Measurements from ENCODE around the gene CAPN12.

CAPN12 gene

DNA sequence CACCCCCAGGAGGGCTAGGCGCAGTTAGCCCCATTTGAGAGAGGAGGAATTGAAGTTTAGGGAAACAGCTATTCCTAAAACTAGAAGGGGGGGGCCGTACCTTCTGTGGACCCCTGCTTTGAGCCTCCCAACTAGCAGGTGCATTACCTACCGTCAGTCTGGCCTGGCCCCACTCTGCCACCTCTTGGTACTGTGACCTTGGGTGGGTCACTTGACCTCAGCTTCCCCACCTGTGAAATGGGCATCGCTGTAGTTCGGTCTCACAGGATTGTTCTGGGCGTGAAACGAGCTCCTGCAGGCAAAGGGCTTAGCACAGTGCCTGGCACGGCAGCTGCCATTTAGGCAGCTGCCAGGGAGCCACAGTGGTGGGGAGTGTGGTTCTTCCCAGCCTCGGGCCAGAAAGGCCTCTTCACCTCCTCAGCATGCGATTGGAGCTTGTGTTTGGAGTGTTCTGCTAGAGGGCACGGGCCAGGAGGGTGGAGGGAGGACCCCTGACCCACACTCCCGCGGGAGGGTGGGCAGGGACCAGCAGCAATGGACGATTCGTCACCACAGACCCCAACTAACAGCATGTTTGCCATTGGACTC lies 32.0 kb downstream of the CAPN12 start:
- TF ChIP-seq CREB1 (IDR thresholded peaks at IDR 0.05; ENCODE audit: low read depth) = no peak
- no peak for TF ChIP-seq NFIC (IDR thresholded peaks at IDR 0.05)
- no peak for TF ChIP-seq EGR1 (IDR thresholded peaks at IDR 0.05)
- TF ChIP-seq, protein P1, sequence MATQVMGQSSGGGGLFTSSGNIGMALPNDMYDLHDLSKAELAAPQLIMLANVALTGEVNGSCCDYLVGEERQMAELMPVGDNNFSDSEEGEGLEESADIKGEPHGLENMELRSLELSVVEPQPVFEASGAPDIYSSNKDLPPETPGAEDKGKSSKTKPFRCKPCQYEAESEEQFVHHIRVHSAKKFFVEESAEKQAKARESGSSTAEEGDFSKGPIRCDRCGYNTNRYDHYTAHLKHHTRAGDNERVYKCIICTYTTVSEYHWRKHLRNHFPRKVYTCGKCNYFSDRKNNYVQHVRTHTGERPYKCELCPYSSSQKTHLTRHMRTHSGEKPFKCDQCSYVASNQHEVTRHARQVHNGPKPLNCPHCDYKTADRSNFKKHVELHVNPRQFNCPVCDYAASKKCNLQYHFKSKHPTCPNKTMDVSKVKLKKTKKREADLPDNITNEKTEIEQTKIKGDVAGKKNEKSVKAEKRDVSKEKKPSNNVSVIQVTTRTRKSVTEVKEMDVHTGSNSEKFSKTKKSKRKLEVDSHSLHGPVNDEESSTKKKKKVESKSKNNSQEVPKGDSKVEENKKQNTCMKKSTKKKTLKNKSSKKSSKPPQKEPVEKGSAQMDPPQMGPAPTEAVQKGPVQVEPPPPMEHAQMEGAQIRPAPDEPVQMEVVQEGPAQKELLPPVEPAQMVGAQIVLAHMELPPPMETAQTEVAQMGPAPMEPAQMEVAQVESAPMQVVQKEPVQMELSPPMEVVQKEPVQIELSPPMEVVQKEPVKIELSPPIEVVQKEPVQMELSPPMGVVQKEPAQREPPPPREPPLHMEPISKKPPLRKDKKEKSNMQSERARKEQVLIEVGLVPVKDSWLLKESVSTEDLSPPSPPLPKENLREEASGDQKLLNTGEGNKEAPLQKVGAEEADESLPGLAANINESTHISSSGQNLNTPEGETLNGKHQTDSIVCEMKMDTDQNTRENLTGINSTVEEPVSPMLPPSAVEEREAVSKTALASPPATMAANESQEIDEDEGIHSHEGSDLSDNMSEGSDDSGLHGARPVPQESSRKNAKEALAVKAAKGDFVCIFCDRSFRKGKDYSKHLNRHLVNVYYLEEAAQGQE (IDR thresholded peaks at IDR 0.05; ENCODE audit: low read depth) = no peak
- no peak for TF ChIP-seq FOXM1 (IDR thresholded peaks at IDR 0.05; ENCODE audit: borderline replicate concordance, low read depth)
- TF ChIP-seq, protein P2, sequence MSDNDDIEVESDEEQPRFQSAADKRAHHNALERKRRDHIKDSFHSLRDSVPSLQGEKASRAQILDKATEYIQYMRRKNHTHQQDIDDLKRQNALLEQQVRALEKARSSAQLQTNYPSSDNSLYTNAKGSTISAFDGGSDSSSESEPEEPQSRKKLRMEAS (IDR thresholded peaks at IDR 0.05) = no peak
- TF ChIP-seq, protein P3, sequence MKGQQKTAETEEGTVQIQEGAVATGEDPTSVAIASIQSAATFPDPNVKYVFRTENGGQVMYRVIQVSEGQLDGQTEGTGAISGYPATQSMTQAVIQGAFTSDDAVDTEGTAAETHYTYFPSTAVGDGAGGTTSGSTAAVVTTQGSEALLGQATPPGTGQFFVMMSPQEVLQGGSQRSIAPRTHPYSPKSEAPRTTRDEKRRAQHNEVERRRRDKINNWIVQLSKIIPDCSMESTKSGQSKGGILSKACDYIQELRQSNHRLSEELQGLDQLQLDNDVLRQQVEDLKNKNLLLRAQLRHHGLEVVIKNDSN (IDR thresholded peaks at IDR 0.05) = no peak
- no peak for TF ChIP-seq ZBTB7A (IDR thresholded peaks at IDR 0.05; ENCODE audit: low read depth)

GRCh38 chr19:38711726-38712153 lies 32.5 kb downstream of the CAPN12 start:
- TF ChIP-seq RAD21 (IDR thresholded peaks at IDR 0.05; ENCODE audit: low read depth) (no peak), TCF12 (IDR thresholded peaks at IDR 0.05; ENCODE audit: low read depth) (no peak), FOXM1 (IDR thresholded peaks at IDR 0.05; ENCODE audit: borderline replicate concordance, low read depth) (no peak), EGR1 (IDR thresholded peaks at IDR 0.05) (no peak), NFIC (IDR thresholded peaks at IDR 0.05) (no peak), EP300 (IDR thresholded peaks at IDR 0.05; ENCODE audit: borderline replicate concordance) (no peak), CEBPB (IDR thresholded peaks at IDR 0.05) (no peak), YY1 (IDR thresholded peaks at IDR 0.05; ENCODE audit: low read depth) (no peak), CREB1 (IDR thresholded peaks at IDR 0.05; ENCODE audit: low read depth) (no peak), TEAD4 (IDR thresholded peaks at IDR 0.05) (no peak), TAF1 (IDR thresholded peaks at IDR 0.05; ENCODE audit: low read depth) (no peak), ZBTB7A (IDR thresholded peaks at IDR 0.05; ENCODE audit: low read depth) (no peak)
- TF ChIP-seq, protein P3 (IDR thresholded peaks at IDR 0.05) = no peak
- TF ChIP-seq, protein P2 (IDR thresholded peaks at IDR 0.05) = no peak
- TF ChIP-seq, protein P1 (IDR thresholded peaks at IDR 0.05; ENCODE audit: low read depth) = no peak

DNA sequence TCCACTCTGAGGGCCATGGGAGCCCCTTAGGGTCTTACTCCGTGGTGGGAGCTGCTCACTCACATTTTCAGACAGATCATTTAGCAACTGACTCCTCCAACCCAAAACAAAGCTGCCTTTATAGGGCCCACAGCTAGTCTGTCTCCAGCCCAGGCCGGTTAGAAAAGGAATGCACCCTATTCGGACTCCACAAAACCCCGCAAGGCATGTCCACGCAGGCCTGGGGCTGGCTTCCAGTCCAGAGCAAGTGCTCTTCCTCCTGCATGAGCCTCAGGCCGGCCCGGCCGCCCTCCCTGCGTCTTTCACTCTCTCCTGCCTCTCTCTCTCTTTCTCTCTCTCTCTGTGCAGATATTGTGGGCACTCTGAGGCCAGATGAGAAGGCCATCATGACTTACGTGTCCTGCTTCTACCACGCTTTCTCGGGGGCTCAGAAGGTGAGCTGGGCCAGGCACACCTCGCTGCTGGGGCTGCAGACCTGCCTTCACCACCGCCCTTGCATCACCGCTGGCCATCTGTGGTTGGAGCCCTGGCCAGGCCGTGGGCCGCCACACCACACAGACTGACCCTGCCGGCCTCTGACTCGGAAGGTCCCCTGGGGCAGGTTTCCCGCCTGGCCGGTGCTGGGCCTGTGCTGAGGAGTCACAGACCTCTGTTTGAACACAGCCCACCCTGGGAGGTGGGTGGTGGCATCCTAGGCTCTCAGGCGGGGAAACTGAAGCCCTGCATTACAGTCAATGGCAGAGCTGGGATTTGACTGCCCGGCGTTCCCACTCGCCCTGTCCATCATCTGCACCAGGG lies 33.1 kb downstream of the CAPN12 start:
- TF ChIP-seq NFIC (IDR thresholded peaks at IDR 0.05) (no peak), YY1 (IDR thresholded peaks at IDR 0.05; ENCODE audit: low read depth) (no peak), EP300 (IDR thresholded peaks at IDR 0.05; ENCODE audit: borderline replicate concordance) (no peak), CREB1 (IDR thresholded peaks at IDR 0.05; ENCODE audit: low read depth) (no peak), CEBPB (IDR thresholded peaks at IDR 0.05) (no peak), FOXM1 (IDR thresholded peaks at IDR 0.05; ENCODE audit: borderline replicate concordance, low read depth) (no peak), ZBTB7A (IDR thresholded peaks at IDR 0.05; ENCODE audit: low read depth) (no peak), TAF1 (IDR thresholded peaks at IDR 0.05; ENCODE audit: low read depth) (no peak)
- TF ChIP-seq, protein P1 (IDR thresholded peaks at IDR 0.05; ENCODE audit: low read depth) = no peak
- TF ChIP-seq, protein P3 (IDR thresholded peaks at IDR 0.05) = no peak

DNA sequence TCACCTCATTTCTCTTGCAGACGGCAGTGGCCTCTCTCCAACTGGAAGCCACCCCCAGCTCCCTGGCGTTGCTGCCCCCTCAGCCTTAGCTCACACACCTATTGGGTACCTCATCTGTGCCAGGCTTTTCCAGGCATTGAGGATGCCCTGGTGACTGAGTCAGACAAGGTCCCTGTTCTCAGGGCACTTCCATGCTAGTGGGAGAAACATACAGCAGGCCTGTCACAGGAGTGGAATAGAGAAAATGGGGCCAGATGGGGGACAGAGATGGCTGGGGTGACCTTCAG lies 33.9 kb downstream of the CAPN12 start:
- TF ChIP-seq NFIC (IDR thresholded peaks at IDR 0.05) = no peak
- TF ChIP-seq EP300 (IDR thresholded peaks at IDR 0.05; ENCODE audit: borderline replicate concordance) = no peak
- TF ChIP-seq, protein P3 (IDR thresholded peaks at IDR 0.05) = no peak
- TF ChIP-seq FOXM1 (IDR thresholded peaks at IDR 0.05; ENCODE audit: borderline replicate concordance, low read depth) = no peak
- no peak for TF ChIP-seq TCF12 (IDR thresholded peaks at IDR 0.05; ENCODE audit: low read depth)
- TF ChIP-seq, protein P1 (IDR thresholded peaks at IDR 0.05; ENCODE audit: low read depth) = no peak
- TF ChIP-seq, protein P2 (IDR thresholded peaks at IDR 0.05) = no peak
- TF ChIP-seq YY1 (IDR thresholded peaks at IDR 0.05; ENCODE audit: low read depth) = no peak
- no peak for TF ChIP-seq TEAD4 (IDR thresholded peaks at IDR 0.05)
- no peak for TF ChIP-seq RAD21 (IDR thresholded peaks at IDR 0.05; ENCODE audit: low read depth)
- no peak for TF ChIP-seq ZBTB7A (IDR thresholded peaks at IDR 0.05; ENCODE audit: low read depth)
- TF ChIP-seq CEBPB (IDR thresholded peaks at IDR 0.05) = no peak

All from Ishikawa (cell line).